CD4-positive, alpha-beta T cell treated with Interferon gamma for 1 hour (primary cell): ENCODE results near the gene ITK.

ENCODE experiments used
- DNase-seq: peaks from one replicate; pipeline ENCODE4 v3.0.0-alpha.2; 2020

Gene ITK

DNA sequence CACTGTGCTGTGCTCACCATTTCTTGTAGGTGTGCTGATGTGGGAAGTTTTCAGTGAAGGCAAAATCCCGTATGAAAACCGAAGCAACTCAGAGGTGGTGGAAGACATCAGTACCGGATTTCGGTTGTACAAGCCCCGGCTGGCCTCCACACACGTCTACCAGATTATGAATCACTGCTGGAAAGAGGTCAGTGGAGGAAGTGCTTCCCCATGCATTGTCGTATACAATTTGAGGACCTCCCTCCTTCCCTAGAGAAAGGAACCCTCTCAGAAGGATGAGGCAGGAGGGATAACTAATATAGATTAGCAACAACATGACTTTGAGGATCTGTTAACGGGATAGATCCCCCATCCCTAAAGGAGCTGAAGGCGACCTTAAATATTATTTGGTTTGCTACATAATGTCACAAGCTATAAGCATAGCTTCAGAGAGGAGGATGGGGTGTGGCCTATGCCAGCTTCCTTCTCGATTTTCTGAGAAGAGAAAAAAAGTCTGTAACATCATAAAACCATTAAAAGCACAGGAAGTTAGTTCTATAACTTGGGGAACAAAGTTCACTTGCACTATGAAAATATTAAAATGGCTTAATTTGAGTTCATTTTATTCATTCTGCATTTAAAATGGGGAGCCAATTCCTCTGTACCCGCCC lies 68.3 kb downstream of the ITK start:
- DNase-seq: no peak

GRCh38 chr5:157252711-157253465 lies 72.2 kb downstream of the ITK start:
- DNase-seq: peak; percentile 74

DNA sequence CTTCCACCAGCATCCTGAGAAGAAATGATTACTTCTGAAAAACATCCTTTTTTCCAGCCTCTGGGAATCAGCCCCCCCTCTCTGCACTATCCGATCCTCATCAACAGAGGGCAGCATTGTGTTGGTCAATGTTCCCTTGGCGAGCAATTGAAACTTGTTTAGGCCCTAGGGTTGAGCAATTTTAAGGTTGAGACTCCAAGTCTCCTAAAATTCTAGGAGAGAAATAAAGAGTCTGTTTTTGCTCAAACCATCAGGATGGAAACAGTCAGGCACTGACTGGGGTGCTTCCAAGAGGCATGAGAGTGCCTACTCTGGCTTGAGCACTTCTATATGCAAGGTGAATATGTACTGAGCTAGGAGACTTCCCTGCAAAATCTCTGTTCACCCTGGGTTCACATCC lies 72.9 kb downstream of the ITK start:
- no peak for DNase-seq

GRCh38 chr5:157258450-157258849 lies 77.8 kb downstream of the ITK start:
- DNase-seq: no peak

DNA sequence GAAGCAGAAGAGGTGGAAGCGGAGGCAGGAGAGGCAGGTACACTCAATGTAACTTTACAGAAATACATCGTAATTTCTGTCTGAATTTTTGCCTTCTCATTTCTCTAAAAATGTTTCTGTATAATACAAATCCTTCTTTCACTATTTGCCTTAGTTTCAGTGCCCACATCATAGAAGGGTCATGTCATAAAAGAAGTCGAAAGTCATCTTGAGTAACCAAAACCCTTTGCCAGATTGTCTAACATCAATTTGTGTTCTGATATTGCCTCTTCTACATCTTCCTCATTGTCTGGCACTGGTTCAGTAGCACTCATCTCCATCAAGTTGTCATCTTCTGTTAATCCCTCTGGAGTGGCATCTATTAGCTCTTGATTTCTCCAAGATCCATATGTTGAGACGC lies 79.1 kb downstream of the ITK start:
- DNase-seq: no peak

DNA sequence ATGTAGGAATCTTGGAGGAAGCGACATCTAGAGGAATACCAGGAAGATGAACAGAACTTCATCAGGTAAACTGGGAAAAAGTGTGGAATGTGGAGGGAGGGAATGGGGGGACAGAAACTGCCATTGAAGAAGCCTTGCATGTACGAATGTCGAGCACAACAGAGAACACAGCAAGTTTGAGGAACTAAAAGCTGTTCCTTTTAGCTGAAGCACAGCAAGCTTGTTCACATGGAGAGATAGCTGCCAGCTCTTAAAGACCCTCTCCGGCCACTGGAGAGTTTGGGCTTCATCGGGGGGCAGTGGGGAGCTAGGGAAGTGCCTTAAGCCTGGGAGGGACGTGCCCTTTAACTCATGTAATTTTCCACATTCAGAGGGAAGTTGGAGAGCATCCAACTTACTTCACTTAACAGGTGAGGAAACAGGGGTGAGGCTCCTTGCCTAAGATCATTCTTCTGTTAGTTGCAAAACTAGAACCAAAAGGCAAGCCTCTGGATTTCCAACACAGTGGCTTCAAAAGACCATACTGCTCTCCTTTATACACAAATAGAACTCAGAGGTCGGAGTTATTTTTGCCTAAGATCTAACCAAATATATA lies 83.0 kb downstream of the ITK start:
- no peak for DNase-seq

GRCh38 chr5:157265714-157266285 lies 85.2 kb downstream of the ITK start, which contains the start of gene CYFIP2:
Gene CYFIP2 (plus strand): TSS chr5:157266123. CDS start chr5:157285362, 19,239 bp downstream.
- peak; percentile 83 for DNase-seq

DNA sequence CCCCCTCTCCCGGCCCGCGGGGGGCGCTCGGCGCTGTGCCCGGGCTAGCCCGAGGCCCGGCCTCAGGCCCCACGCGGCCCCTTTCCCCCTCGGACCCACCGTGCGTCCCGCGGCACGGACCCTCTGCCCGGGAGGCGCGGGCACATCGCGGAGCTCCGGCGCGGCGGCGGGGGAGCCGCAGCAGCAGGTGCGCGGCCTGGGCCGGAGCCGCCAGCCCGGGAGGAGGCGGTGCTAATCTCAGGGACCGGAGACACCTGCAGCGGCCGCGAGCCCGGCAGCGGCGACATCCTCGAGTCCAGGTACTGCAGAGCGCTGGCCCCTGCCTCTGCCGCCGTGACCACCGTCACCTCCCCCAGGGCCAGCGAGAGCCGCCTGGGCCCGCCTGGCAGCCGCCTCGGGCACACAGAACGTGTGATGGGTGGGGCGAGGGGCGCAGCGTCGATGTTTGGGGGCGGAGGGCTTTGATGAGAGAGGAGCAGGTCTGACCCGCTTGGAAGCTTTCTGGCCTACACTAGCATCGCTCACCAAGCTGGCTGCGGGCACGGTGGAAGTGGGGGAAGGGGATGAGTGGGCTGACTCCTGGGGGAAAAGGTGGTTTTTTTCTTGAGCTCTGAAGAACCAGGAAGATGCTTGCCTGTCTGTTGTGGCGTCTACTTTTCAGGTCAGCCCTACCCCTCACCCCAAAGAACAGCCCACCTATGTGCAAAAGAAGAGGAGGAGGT lies 85.8 kb downstream of the ITK start:
- peak; percentile 48 for DNase-seq

- no peak for DNase-seq
Measured at GRCh38 chr5:157267025-157267424, 86.4 kb downstream of the ITK start.

GRCh38 chr5:157267761-157268480 lies 87.3 kb downstream of the ITK start:
- DNase-seq: no peak

- DNase-seq: peak; percentile 24
Measured at GRCh38 chr5:157269165-157269671, 88.6 kb downstream of the ITK start.

DNA sequence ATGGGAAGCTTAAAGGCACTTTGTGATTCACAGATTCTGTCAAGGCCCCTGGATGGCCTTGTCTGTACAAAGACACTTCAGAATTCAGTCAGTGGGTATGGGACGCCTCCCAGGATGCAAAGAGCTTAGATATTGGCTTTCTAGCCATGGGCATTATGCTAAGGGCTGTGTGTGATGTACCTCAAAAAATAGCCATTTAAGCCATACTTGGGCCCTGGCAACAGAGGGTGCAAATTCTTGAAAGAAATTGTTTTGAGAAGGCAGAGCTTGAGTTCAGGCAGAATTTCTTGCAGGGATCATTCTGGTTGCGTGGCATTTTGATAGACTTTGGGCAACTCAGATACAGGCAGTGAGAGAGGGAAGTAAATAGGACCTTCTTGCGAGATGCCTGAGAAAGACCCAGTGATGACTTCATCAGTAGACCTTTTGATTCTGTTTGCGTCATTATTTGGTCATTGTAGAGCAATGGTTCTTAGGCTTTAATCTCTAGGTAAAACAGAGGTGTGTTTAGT lies 89.2 kb downstream of the ITK start:
- DNase-seq: no peak

GRCh38 chr5:157270771-157271170 lies 90.1 kb downstream of the ITK start:
- DNase-seq: no peak

DNA sequence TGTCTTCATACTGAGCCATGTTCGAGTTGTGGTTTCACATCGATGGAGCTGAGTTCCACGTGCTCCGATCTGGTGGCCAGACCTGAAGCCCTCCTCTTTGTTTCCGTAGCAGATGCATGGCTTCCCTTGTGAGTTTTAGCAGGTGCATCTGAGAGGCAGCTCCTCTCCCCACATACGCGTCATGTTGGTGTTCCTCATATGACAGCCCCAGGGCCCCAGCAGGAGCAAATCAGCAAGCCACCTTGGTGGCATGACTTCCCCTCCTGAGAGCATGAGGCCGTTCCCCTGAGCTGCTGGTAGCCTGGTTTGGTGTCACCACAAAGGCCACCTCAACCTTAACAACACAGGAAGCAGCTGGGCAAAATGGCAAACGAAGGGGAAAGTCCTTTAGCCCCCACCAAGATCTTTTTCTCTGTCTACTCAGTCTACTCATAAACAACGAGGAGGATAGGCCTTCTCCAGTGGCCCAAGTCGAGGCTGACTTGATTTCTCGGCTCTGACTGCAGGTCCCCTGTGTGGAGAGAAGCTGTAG lies 91.2 kb downstream of the ITK start:
- peak; percentile 96 for DNase-seq

GRCh38 chr5:157273131-157273556 lies 92.5 kb downstream of the ITK start:
- peak; percentile 47 for DNase-seq

DNA sequence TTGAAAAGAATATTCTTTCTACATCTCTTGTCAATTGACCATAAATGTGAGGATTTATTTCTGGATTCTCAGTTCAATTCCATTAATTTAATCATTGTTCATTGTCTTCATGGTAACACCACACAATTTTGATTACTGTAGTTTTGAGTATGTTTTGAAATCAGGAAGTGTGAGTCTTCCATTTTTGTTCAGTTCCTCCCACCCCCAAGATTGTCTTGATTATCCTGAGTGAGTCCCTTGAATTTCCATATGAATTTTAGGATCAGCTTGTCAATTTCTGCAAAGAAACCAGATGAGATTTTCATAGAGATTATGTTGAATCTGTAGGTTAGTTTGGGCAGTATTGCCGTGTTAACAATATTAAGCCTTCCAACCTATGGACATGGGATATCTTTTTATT lies 94.8 kb downstream of the ITK start:
- no peak for DNase-seq

DNA sequence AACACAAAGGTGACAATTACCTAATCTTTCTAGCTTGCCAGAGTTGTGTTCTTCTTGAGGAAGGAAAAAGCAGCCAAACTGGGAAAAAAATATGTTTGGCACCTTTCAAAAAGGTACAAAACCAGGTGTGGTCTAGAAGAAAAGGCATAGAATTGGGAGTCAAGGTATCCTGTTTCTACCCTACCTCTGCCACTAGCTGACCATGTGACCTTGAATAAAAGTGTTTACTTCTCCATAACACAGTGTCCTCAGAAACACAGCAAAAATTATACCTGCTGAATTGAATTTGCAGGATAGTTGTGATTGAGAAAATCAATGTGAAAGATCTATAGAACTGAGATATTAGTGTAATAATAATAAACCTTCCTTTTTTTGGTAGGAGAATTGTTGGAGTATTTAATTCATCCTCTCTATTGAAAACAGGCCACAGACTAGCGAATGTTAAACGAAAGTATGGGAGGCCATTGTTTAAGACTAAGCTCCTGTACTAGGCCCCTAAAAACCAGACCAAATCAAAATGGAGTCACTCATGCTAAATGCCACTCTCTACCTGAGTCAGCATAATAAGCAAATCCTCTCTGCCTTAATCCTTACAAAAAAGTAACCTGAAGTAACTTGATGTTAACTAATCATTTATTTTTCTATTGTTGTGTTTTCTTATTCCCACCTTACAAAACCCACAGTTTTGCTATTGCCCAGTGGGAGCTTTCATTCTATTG lies 97.8 kb downstream of the ITK start:
- DNase-seq: no peak

DNA sequence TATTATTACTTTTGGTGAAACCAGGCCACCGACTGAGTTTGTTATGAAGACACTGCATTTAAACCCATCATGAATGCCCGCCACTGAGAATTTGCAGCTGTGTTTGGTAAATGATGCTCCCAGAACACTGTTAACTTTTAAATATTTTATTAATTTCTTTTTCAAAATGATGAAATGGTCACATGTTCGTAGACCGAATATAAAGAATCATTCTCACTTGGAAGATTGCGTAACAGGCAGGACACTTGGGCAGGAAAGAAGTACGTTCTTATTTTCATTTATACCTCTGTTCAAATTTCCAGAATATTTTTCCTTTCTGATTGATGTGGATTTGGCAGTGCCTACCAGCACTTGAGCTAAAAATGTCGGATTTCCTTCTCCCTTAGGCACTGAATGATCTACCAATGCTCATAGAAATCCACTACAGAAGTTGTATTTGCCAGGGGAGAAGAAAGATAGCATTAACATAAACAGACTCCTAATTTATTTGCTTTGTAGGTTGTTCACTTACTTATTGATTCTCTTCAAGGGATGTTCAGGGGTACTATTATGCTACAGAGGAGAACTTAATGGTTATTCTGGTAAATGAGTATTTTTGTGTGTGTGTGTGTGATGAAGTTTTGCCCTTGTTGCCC lies 99.1 kb downstream of the ITK start:
- no peak for DNase-seq

DNA sequence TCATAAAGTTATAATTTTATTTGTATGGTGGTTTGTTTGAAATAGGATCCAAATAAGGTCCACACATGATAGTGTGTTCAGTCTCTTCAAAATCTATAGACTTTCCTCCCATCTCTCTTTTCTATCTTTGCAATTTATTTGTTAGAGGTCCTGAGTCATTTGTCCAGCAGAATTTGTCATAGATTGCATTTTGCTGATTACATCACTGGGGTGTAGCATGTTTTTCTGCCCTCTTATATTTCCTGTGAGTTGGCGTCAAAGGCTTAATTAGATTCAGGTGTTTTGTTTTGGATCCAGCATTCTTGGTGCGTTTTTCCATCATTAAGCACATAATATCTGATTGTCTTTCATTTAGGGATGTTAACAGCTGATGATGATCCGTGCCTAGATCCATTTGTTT lies 100.3 kb downstream of the ITK start:
- no peak for DNase-seq

GRCh38 chr5:157282150-157282549 lies 101.5 kb downstream of the ITK start:
- DNase-seq: no peak
